Measurements from ENCODE around the gene DISC1.

GRCh38 chr1:231872461-231872910, 245.9 kb downstream of the DISC1 start:
- no peak for TF ChIP-seq CTCF (conservative IDR thresholded peaks at IDR 0.05; ENCODE audit: low read depth in 2 of 2)
- TF ChIP-seq EZH2 (IDR thresholded peaks at IDR 0.05; ENCODE audit: low read depth, unreplicated experiment), result no peak
- no peak for TF ChIP-seq EZH2phosphoT487 (IDR thresholded peaks at IDR 0.05; ENCODE audit: unreplicated experiment)
- TF ChIP-seq POLR2AphosphoS5 (IDR thresholded peaks at IDR 0.05; ENCODE audit: low read depth), result no peak
- no peak for TF ChIP-seq REST (IDR thresholded peaks at IDR 0.05; ENCODE audit: unreplicated experiment)
- TF ChIP-seq ZNF462 (CRISPR knock-in tag; IDR thresholded peaks at IDR 0.05), result no peak
- no peak for TF ChIP-seq STAT1 (IDR thresholded peaks at IDR 0.05; ENCODE audit: unreplicated experiment)
